Left cardiac atrium (tissue), 4 donors: ENCODE data around the gene RGR. TPM values are rescaled to one million over a fixed set of nuclear protein-coding genes. Genes with fewer than 3 reads are reported as not detected.
"Not testable (repeated sequence)": the region's sequence is repeated elsewhere in the genome, so short reads cannot be mapped to it uniquely, and the experiment has no call there.

Experiments
- ATAC-seq, 2 donors: fragments of 200-7000 bp; cut with Tn5 transposase; one replicate each; pipeline ENCODE4 v1.9.1; 2020; ENCODE audit warnings: mild to moderate bottlenecking in 2 of 2, moderate library complexity in 2 of 2
- DNase-seq: peaks from one replicate; pipeline ENCODE4 v3.0.0-alpha.2; 2020
- intact Hi-C, 2 donors: fragments of 100-400 bp; cut with DNase I; formaldehyde crosslinking; loops; one replicate each; pipeline versions ENCODE4 v1.14.1 to v1.15.1; 2022 to 2023
- total RNA-seq, 2 donors: library from RNA; stranded (reverse); fragmentation: NEBNext Ultra II Directional; extraction: Animal tissue kit (Norgen Biotek cat#: 25700); gene quantifications; one replicate each; pipeline ENCODE4 v1.2.1, GENCODE V29; 2021
- donor health status: DM: no; HTN: yes; CAD: no.
- donor health status: DM: no; HTN: yes; CAD: no; lungs with severe emphysema.
- donor health status: DM: yes; HTN: yes; CAD: no.
- donor health status: Dilated cardiomyopathy.

RGR gene
- total RNA-seq, 2 donors from 2014 or later: 0.82 TPM; not detected in 1

DNA sequence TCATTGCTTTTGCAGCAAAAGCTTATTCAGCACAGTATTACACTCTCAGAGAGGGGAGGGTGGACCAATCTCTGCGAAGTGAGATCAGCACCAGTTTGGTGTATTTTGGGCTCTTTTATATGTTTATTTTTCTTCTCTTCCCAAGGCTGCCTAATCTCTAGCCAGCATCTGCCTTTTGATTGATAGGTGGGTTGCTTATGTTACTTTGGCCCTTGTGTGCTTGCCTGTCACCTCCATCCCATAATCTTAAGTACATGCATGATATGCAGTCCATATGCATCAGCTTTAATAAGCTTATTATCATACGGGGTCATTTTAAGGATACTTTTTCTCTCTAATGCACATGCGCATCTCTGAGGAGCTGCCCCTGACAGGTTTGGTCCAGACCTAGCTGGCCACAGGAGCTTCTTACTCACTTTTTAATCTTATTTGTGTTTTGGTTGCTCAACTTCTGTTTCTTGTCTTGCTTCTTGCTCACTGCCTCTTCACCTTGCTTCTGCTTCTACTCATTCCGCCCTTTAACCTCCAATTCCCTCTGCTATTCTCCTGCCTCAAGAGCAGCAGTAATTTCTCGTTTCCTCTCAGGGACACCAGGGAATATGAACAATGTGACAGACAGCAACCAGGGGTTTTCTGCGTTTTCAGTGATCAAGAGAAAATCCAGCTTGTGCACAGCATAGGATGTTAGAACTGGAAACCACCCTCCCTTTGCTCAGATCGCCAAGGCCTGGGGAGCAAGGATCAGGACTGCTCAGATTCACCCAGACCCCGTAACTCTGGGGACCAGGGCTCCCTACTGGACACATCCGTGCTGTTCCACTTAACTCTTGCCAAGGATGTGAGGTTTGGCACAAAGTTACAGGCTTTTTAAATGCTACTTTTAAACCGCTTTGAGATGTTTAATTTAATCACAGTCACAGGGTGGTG, 10.0 kb downstream of the RGR start:
- no peak for DNase-seq
- ATAC-seq: no peak
- intact Hi-C loops: no loop called here

DNA sequence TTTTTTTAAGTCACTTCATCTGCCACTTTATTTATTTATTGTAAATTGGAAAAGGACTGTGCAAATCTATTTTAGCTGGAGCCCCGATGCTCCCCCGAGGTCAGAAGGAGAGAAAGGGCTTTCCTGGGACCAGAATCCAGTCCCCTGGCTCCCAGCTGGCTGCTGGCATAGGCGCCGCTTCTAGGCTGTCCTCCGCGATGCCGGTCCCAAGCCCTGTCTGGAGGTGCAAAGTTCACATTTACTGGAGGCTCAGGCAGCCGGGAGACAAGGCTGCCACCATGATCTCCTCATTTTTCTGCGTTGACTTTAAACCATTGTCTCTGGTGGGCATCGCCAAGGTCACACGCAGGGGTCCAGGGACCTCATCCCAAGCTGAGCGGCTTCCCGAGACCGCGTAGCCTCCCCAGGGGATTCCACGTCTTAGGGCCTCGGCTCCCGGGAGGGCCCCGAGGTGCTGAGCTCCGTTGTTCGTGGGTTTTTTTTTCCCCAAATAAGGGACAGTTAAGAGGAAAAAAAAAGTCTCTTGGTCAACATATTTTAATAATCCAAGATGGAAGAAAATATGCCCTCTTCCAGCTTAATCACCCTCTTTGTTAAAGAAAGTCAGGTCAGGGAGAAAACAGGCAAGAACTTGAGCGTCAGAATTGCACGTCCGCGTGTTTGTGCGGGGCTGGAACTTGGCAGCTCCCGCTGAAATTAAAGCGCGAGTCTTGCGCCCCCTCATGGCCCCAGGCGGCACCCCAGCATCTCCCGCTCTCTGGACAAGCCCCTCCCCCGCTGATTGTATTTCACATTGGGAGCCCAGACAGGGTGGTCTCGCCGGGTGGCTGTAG, 11.9 kb downstream of the RGR start:
- ATAC-seq (peak; percentile 69 to 77), DNase-seq (peak; percentile 75)
- intact Hi-C loops: no loop called here

DNA sequence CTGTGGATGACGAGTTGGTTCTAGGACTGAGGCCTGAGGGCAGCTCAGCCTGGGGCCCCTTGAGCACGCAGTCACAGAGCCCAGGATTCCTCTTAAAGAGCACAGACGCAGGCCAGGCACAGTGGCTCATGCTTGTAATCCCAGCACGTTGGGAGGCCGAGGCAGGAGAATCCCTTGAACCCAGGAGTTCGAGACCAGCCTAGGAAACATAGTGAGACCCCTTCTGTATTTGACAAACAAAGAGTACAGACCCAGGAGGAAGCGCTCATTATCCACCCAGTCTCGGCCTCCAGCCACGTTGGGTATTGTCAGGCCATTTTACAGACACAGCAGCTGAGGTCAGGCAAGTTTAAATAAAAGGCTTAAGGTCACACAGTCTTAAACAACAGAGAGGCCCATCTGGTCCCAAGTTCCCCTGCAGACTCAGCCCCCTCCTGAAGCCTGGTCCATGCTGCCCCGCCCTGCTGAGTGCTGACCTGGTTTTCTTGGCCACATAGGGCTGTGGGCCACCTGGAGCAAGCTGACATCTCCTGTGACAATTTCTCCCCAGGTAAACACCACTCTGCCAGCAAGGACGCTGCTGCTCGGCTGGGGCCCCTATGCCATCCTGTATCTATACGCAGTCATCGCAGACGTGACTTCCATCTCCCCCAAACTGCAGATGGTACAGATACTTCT, 12.6 kb downstream of the RGR start:
- no peak for DNase-seq
- ATAC-seq: no peak
- intact Hi-C loops: no loop called here

DNA sequence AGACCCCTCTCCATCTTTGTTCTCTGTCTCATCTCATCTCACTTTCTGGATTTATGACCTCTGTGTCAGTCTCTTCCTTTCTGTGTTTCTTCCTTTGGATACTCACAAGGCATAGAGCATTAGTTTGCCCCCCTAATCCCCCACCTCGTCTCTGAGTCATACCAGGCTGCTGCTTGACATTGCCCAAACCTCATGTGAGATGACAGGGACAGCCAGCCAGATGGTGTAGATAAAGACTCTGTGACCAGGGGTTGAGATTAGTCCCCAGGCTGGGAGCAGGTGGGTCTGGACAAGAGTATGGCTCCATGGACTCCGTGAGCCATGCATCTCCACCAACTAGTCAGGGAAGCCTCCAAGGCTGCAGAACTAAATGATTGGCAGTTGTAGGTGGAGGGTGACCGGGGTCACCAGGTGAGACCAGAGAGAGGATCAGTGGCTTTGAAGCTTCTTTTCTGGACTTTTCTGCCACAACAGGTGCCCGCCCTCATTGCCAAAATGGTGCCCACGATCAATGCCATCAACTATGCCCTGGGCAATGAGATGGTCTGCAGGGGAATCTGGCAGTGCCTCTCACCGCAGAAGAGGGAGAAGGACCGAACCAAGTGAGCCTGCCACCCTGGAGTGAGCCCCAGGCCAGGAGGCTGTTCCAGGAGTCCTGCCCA, 13.3 kb downstream of the RGR start:
- no peak for ATAC-seq
- intact Hi-C loops: no loop called here
- no peak for DNase-seq

DNA sequence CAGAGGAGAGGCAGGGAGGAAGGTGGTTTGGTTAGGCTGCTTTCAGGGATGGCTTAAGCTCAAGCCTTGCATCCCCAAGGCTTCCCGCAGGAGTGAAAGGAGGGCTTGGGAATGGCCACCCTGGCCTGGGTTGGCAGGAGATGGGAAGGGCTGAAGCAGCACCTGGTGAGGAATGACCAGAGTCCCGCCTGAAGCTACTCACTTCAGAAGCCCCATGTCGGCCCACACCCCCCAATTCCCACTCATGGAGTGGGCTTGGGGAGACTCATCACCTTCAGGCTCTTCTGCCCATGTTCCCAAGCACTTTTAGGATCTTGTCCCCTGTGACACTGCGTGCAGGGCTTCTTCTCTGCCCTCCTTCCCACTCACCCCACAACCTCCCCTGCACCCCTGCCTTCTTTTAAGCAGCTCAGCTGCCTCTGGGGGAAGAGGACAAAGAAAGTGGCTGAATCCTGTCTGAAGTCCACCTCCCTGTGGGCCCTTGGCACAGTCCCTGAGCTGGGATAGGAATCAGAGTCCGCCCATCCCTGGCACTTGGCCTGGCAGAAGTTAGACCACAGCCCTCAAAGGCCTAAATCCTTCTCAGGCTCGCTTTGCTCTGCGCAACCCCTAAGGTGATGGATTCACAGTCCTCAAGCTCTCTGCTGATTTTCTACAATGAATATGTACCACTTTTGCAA, 16.5 kb downstream of the RGR start:
- ATAC-seq (no peak), DNase-seq (no peak)
- intact Hi-C loops: loop anchor here in 1 of 2 donors (5.0 kb wide), 1 partner anchor 111 kb away; no protein-coding TSS in a partner anchor

DNA sequence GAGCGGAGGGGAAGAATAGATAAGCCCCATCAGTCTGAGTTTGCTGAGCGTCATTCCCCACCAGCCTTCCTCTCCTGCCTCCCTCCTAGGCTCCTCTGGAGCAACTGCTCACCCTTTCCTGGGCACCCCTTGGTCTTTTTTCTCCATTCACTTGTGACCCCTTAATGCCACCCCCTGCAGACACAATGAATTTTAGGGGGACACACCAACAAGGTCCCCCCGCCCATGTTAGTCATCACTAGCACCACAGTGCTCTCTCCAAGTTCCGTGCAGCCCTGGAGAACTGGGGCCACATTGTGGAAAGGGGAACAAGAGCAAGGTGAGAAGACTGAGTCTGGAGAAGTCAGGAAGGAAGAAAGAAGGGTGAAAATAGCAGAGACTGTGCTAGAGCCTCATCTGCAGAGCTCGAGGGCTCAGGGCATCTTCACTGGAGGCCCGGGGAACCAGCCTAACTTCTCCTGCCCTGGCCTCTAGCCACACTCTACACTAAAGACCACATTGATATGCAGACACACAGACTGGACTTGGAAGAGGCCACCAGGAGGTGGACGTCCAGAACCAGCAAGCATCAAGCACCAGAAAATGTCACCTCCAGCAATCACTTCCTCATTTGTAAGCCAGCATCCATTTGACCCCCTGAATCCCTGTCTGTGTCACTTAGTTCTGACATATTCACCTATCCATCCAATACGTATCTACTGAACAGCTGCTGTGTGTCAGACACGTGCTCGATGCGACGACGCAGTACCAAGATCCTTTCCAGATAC, 17.5 kb downstream of the RGR start:
- no peak for ATAC-seq
- DNase-seq: no peak
- intact Hi-C loops: loop anchor here in 1 of 2 donors (5.0 kb wide), 1 partner anchor 110 kb away; no protein-coding TSS in a partner anchor

DNA sequence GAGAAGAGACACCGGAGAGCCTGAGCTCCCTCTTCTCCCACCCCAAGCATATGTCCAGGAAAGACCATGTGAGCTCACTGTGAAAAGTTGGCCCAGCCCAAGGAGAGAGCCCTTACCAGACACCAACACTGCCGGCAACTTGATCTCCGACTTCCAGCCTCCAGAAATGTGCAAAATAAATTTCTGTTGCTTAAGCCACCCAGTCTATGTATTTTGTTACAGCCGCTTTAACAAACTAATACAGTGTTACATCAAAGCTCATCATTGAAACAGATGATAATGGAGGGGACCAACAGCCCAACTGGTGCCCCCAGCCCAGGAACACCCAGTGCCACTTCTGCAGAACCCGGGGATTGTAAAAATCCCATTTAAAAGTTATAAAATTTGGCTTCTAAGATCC, 18.9 kb downstream of the RGR start:
- intact Hi-C loops: loop anchor here (2.0 to 5.0 kb wide), 2 partner anchors 109 to 273 kb away; no protein-coding TSS in a partner anchor
- DNase-seq (no peak), ATAC-seq (no peak)

DNA sequence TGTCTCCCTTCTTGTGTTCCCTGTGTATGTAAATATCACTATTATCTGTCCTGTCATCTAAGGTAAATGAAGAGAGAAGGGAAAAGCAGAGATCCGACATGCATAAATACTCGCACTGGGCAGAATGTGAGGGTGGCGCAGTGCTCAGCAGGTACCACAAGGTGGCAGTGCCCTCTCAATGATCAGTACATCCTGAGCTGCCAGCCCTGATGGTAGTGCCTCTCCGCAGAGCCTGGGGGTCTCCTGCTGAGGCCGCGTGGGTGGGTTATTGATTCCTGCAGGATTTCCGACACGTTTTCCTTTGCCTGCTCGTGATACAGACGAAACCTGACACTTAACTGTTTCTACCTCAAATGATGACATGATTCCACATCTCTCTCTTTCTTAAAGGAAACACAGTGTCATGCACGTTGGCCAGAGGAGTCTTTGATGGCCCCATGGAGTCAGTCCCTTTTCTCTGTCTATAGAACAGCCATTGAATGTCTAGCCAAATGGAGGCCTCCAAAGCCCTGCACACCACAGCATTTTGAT, 19.8 kb downstream of the RGR start:
- DNase-seq: peak; percentile 67
- ATAC-seq: peak; percentile 90 to 94
- intact Hi-C loops: loop anchor here (2.0 to 5.0 kb wide), 2 partner anchors 108 to 272 kb away; no protein-coding TSS in a partner anchor

DNA sequence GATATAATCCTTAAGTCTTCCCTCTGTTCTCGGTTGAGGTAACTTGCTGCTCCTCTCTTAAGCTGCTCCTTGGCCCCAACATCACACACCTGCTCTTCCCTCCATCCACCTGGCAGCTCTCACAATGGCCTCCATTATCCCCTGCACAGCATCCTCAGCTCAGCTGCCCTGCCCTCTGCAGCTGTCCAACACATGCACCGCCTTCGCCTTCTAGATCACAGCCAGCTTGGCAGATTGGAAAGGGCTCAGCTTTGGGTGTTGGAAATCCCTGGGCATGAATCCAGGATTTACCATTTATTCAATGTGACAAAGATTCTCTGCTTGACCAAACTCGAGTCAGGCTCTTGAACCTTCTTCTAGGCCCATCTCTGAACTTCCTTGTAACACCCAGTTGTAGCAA, 20.6 kb downstream of the RGR start:
- DNase-seq (no peak), ATAC-seq (no peak)
- intact Hi-C loops: loop anchor here (2.0 kb wide), 1 partner anchor 271 kb away; no protein-coding TSS in a partner anchor

DNA sequence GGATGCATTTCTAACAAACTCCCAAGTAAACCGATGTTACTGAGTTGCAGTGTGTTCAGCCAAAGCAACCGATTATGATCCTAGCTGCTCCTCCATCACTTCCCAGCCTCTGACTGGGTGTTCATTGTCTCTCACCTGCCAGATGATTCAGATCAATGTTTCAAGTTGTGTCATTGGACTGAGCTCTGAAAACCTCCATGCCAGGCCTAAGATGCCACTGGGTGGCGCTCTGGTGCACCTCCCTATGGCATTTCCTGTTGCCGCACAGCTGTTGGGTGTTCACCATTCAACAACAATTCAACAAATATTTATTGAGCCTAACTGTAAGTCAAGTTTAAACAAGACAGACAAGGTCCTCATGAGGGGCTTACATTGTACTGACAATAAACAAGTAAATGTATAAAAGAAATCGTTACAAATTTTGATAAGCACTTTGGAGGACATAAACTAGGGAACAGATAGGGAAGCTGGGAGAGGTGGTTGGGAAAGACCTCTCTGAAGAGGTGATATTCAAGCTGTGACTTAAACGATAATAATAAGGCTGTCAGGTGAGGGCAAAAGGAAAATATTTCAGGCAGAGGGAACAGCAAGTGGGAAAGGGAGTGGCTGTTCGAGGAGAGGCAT, 22.8 kb downstream of the RGR start:
- DNase-seq: peak; percentile 52
- ATAC-seq: no peak
- intact Hi-C loops: no loop called here

DNA sequence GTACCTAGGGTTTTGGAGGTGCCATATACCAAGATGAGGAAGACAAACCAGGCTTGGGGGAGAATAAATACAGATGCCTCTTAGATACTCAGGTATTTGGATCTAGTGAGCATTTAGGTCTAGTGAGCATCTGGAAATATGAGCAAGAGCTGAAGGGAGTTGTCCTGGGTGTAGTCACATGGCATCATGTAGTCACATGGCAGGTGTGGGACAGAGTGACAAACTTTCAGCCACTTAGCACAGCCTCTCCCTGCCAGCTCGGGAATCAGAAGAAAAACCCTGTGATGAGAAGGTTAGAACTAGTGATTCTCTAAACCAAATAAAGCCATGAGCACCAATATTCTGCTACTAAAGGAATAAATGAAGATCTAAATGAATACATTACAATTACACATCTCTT, 24.3 kb downstream of the RGR start:
- DNase-seq (no peak), ATAC-seq (no peak)
- intact Hi-C loops: no loop called here

DNA sequence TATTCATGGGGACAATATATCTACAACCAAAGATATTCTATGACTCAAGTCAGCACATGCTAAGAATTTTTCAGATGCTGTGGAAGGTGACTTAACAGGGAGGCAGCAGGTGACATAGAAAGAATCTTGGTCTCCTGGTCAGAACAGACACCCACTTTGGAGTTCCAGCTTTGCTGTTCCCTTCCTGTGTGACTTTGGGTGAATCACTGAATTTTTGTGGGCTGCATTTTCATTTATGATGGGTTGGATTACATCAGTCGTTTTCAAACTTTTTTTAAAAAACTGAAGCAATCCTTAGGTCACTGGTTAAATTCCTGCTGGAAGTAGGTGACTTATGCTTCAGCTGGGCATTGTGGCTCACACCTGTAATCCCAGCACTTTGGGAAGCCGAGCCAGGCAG, 24.9 kb downstream of the RGR start:
- intact Hi-C loops: no loop called here
- DNase-seq: no peak
- no peak for ATAC-seq

DNA sequence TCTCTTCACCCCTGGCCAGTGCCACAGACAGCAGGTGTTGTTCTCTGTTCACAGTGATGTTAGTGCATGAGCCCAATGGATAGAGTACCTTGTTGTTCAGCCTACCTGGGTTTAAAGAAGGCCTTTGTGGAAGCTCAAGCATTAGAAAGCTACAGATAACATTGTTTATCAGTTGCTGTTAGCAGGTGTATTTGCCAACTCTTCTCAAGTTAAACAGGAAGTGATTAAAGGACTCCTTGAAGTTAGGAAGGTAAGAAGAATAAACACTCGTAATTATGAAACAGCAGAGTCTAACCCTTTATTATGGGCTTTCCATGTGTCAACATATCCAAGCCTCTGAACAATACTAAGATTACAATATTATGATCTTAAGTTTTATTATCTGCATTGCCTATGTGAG, 25.9 kb downstream of the RGR start:
- DNase-seq (no peak), ATAC-seq (no peak)
- intact Hi-C loops: no loop called here

DNA sequence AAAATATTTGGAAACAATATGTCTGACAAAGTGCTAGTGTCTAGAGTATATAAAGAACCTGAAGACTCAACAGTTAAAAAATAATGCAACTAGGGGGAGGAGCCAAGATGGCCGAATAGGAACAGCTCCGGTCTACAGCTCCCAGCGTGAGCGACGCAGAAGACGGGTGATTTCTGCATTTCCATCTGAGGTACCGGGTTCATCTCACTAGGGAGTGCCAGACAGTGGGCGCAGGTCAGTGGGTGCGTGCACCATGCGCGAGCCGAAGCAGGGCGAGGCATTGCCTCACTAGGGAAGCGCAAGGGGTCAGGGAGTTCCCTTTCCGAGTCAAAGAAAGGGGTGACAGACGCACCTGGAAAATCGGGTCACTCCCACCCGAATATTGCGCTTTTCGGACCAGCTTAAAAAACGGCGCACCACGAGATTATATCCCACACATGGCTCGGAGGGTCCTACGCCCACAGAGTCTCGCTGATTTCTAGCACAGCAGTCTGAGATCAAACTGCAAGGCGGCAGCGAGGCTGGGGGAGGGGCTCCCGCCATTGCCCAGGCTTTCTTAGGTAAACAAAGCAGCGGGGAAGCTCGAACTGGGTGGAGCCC, 35.1 kb downstream of the RGR start:
- intact Hi-C loops, DNase-seq, ATAC-seq: not testable (repeated sequence)

DNA sequence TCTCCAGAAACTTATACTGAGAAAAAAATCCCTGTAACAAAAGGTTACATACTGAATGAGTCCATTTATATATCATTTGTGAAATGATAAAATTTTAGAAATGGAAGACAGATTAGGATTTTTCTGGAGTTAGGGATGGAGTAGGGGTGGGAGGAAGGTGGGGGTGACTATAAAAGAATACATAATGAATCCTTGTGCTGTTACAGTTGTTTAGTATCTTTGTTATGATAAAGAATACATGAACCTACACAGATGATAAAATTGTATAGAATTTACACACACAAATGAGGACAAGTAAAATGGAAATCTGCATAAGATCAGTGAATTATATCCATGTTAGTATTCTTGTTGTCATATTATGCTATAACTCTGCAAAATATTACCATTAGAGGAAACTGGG, 41.8 kb downstream of the RGR start:
- DNase-seq (no peak), ATAC-seq (no peak)
- intact Hi-C loops: no loop called here

DNA sequence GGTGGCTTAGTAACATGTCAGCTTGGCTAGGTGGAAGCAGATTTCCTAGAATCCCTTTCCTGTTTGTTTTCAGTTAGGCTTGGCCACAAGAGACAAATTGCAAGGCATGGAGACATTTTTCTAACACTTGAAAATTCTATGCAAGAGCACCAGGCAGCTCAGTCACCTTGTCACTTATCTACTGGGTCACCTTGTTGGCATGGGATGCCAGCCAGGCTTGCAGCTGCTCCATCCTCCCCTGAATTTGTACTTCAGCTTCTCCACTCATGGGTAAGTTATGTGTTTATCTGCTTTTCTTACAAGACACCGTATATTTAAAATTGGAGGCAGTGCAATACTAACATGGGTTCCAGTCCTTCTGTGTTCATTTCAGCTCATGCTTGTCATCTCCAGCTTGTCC, 43.3 kb downstream of the RGR start:
- no peak for ATAC-seq
- intact Hi-C loops: no loop called here
- no peak for DNase-seq
